K562 (cell line): ENCODE measurements around the gene BZW2. TPM values are rescaled to one million over a fixed set of nuclear protein-coding genes. Genes with fewer than 3 reads are reported as not detected.
A peak's percentile ranks its signal among the peaks of the same experiment; 100 is the strongest.

ENCODE experiments used
- ATAC-seq: fragments of 200-7000 bp; cut with Tn5 transposase; 3 replicates; pipeline ENCODE4 v1.9.1; 2020; ENCODE audit warnings: moderate library complexity
- Bru-seq: library from RNA; stranded (reverse); fragments of 400-500 nt; gene quantifications from one replicate; lab custom pipeline; 2021; lab: Mats Ljungman, UMichigan
- BruChase-seq, 2 experiments: library from RNA; stranded (reverse); fragments of 400-500 nt; gene quantifications; one replicate each; lab custom pipeline; 2021; lab: Mats Ljungman, UMichigan
- BruUV-seq: library from RNA; stranded (reverse); fragments of 400-500 nt; replicated peaks from 2 replicates; lab custom pipeline; 2021; lab: Mats Ljungman, UMichigan
- CTCF ChIA-PET: fragments of 300-600 bp; formaldehyde crosslinking; extraction: SDS; loops from one replicate; lab custom pipeline; 2021; ENCODE audit warnings: low intra/inter-chr PET ratio; lab: Yijun Ruan, JAX
- POLR2A ChIA-PET: fragments of 300-600, 350-650 bp; sonication (Branson Sonifier 250); formaldehyde crosslinking; extraction: SDS; loops from one replicate; lab custom pipeline; 2021; ENCODE audit warnings: antibody characterized with exemption, inconsistent platforms; lab: Yijun Ruan, JAX
- DNase-seq, 4 experiments: peaks; one replicate each; pipeline versions ENCODE4 v3.0.0 to v3.0.0-alpha.2; 2011 to 2018; ENCODE audit warnings: low spot score in 3 of 4, mixed read lengths in 3 of 4; ENCODE audit errors: extremely low read depth in 1 of 4
- FAIRE-seq: peaks from 2 replicates; lab custom pipeline; 2011; peaks lifted over from hg19 to GRCh38; lab: Jason Lieb, UNC
- H2AFZ ChIP-seq: 2 replicates; pipeline ENCODE4 v1.6.0; 2011; ENCODE audit warnings: low read depth, low read length, control low read depth, inconsistent platforms
- H3K27ac ChIP-seq: fragments of 200-600 bp; 3 replicates; pipeline ENCODE4 v1.8.0; 2011; ENCODE audit warnings: low read depth, mild to moderate bottlenecking, control low read depth, inconsistent platforms, low read length, moderate library complexity, mixed read lengths; ENCODE audit errors: extremely low read depth
- H3K27me3 ChIP-seq, 2 experiments: fragments of 300-600 bp in 1 of 2; 2 replicates in 1 of 2; 3 replicates in 1 of 2; pipeline versions ENCODE4 v1.6.0 to v1.8.0; 2011; ENCODE audit warnings: inconsistent platforms in 2 of 2, low read length in 2 of 2, mild to moderate bottlenecking in 1 of 2, mixed read lengths in 1 of 2, moderate library complexity in 1 of 2; ENCODE audit not compliant: control insufficient read depth in 2 of 2, insufficient read depth in 2 of 2
- H3K36me3 ChIP-seq: fragments of 300-600 bp; 3 replicates; pipeline ENCODE4 v1.8.0; 2011; ENCODE audit warnings: mild to moderate bottlenecking, low read length, inconsistent platforms; ENCODE audit not compliant: control insufficient read depth, insufficient read depth
- H3K4me1 ChIP-seq, 2 experiments: fragments of 200-600 bp in 1 of 2; replicated peaks in 1 of 2; 2 replicates in 1 of 2; 3 replicates in 1 of 2; pipeline versions ENCODE4 v1.5.1 to v1.8.0; 2011; ENCODE audit warnings: inconsistent platforms in 2 of 2, low read length in 2 of 2, mild to moderate bottlenecking in 1 of 2, mixed read lengths in 1 of 2, moderate library complexity in 1 of 2; ENCODE audit not compliant: control insufficient read depth in 2 of 2, insufficient read depth in 2 of 2
- H3K4me2 ChIP-seq: 2 replicates; pipeline ENCODE4 v1.6.1; 2011; ENCODE audit warnings: low read length, control low read depth, inconsistent platforms, mixed read lengths; ENCODE audit not compliant: insufficient read depth
- H3K4me3 ChIP-seq: fragments of 200-600 bp; sonication (generic), shearing (Covaris generic); 2 replicates; pipeline ENCODE4 v1.5.1; 2016; ENCODE audit warnings: control low read depth, inconsistent platforms
- H3K79me2 ChIP-seq: fragments of 200-600 bp; 3 replicates; pipeline ENCODE4 v1.8.0; 2011; ENCODE audit warnings: low read length, inconsistent platforms; ENCODE audit not compliant: control insufficient read depth, insufficient read depth
- H3K9ac ChIP-seq, 2 experiments: 2 replicates each; pipeline versions ENCODE4 v1.6.0 to v1.6.1; 2011; ENCODE audit warnings: low read depth in 2 of 2, low read length in 2 of 2, control low read depth in 1 of 2, inconsistent platforms in 1 of 2, mild to moderate bottlenecking in 1 of 2, mixed read lengths in 1 of 2; ENCODE audit not compliant: insufficient read depth in 1 of 2
- H3K9me1 ChIP-seq: one replicate; pipeline ENCODE4 v1.6.0; 2011; ENCODE audit warnings: inconsistent platforms, mild to moderate bottlenecking, low read length, moderate library complexity; ENCODE audit not compliant: control insufficient read depth, insufficient read depth
- H3K9me3 ChIP-seq: replicated peaks from 2 replicates; pipeline ENCODE4 v1.5.1; 2011; ENCODE audit warnings: low read depth, low read length, inconsistent platforms; ENCODE audit not compliant: control insufficient read depth, insufficient read depth
- H4K20me1 ChIP-seq: replicated peaks from 2 replicates; pipeline ENCODE4 v1.6.1; 2011; ENCODE audit warnings: low read length, inconsistent platforms, mixed read lengths; ENCODE audit not compliant: control insufficient read depth, insufficient read depth
- ATF1 ChIP-seq, 2 experiments: fragments of 450-650 bp in 1 of 2; IDR thresholded peaks; 2 replicates each; pipeline ENCODE4 v1.6.1; 2016; ENCODE audit warnings: missing compliant biosample characterization in 1 of 2, missing genetic modification characterization in 1 of 2
- CXXC5 ChIP-seq: fragments of 250-450 bp; sonication (Bioruptor Pico); IDR thresholded peaks from 2 replicates; pipeline ENCODE4 v1.8.0; 2022; ENCODE audit warnings: inconsistent platforms, mild to moderate bottlenecking, moderate library complexity
- HDAC6 ChIP-seq: IDR thresholded peaks from 2 replicates; pipeline ENCODE4 v1.6.1; 2012; ENCODE audit warnings: low read depth, mild to moderate bottlenecking, control low read depth, inconsistent platforms, low read length, moderate library complexity
- MECOM ChIP-seq: fragments of 250-450 bp; sonication (Bioruptor Pico); IDR thresholded peaks from 2 replicates; pipeline ENCODE4 v1.8.0; 2022; ENCODE audit warnings: inconsistent platforms
- NRF1 ChIP-seq, 2 experiments: fragments of 450-650 bp; IDR thresholded peaks in 1 of 2; conservative IDR thresholded peaks in 1 of 2; 2 replicates each; pipeline ENCODE4 v1.6.1; 2014; ENCODE audit warnings: mild to moderate bottlenecking in 2 of 2
- POLR2A ChIP-seq: fragments of 450-650 bp; conservative IDR thresholded peaks from 2 replicates; pipeline ENCODE4 v1.6.1; 2016
- PTRF ChIP-seq: fragments of 450-650 bp; IDR thresholded peaks from 2 replicates; pipeline ENCODE4 v1.6.1; 2016; ENCODE audit warnings: mild to moderate bottlenecking, missing genetic modification characterization, missing compliant biosample characterization
- RBM34 ChIP-seq: fragments of 200-400 bp; formaldehyde crosslinking; IDR thresholded peaks from 2 replicates; pipeline ENCODE4 v1.6.1; 2018; ENCODE audit warnings: low read length, borderline replicate concordance; ENCODE audit not compliant: insufficient read depth
- RUNX1 ChIP-seq: sonication (generic); IDR thresholded peaks from 2 replicates; pipeline ENCODE4 v1.6.1; 2016; ENCODE audit warnings: antibody characterized with exemption, low read depth
- SREBF2 ChIP-seq: sonication (generic); formaldehyde crosslinking; IDR thresholded peaks from 2 replicates; pipeline ENCODE4 v1.4.0; 2020; ENCODE audit warnings: mild to moderate bottlenecking, missing genetic modification reagents
- ZNF224 ChIP-seq: sonication (generic); formaldehyde crosslinking; IDR thresholded peaks from 2 replicates; pipeline ENCODE4 v1.8.0; 2022; ENCODE audit warnings: mild to moderate bottlenecking, missing genetic modification reagents
- ZNF395 ChIP-seq: fragments of 200-800 bp; sonication (Bioruptor generic); IDR thresholded peaks from 2 replicates; pipeline ENCODE4 v1.6.1; 2017; ENCODE audit warnings: missing genetic modification characterization, missing compliant biosample characterization
- ZNF57 ChIP-seq: fragments of 450-650 bp; formaldehyde crosslinking; IDR thresholded peaks from 2 replicates; pipeline ENCODE4 v1.4.0; 2020; ENCODE audit warnings: mild to moderate bottlenecking, moderate library complexity
- ZNF764 ChIP-seq: fragments of 250-450 bp; sonication (Bioruptor Pico); IDR thresholded peaks from 2 replicates; pipeline ENCODE4 v1.4.0; 2020; ENCODE audit warnings: low read depth, mild to moderate bottlenecking, moderate library complexity
- ZNF778 ChIP-seq: fragments of 450-650 bp; formaldehyde crosslinking; IDR thresholded peaks from 2 replicates; pipeline ENCODE4 v1.4.0; 2020; ENCODE audit warnings: mild to moderate bottlenecking, moderate library complexity
- WGBS: fragments of 100-300 bp; shearing (Covaris generic); methylation state at CpG from one replicate; pipeline ENCODE4 v1.1.6; 2016; ENCODE audit warnings: low coverage, mixed read lengths; ENCODE audit not compliant: insufficient coverage; ENCODE audit errors: missing lambda C conversion rate; 5-methylcytosine and 5-hydroxymethylcytosine counted together
- in situ Hi-C: fragments of 300-500 bp; cut with MboI; formaldehyde crosslinking; loops from 4 replicates; pipeline ENCODE4 v1.15.0; 2018; ENCODE audit warnings: inconsistent platforms, mixed read lengths
- intact Hi-C: fragments of 100-400 bp; cut with micrococcal nuclease; formaldehyde crosslinking; loops from 2 replicates; pipeline ENCODE4 v1.14.2; 2022
- long read RNA-seq, 3 experiments: library from polyadenylated mRNA in 2 of 3; library from RNA in 1 of 3; unstranded in 2 of 3; stranded (forward) in 1 of 3; transcript quantifications; one replicate each; pipeline ENCODE4 v2.0.0, GENCODE V29; 2019 to 2022
- polyA minus RNA-seq, 3 experiments: library from RNA; depleted of rRNA, polyadenylated mRNA; stranded (reverse); fragments of >200 nt; gene quantifications; 2 replicates each; pipeline ENCODE4 v1.2.3, GENCODE V29; 2011
- polyA plus RNA-seq, 8 experiments: library from polyadenylated mRNA; depleted of rRNA in 4 of 8; stranded (reverse) in 5 of 8; unstranded in 3 of 8; fragments of >200 nt; fragmentation: Nextera tagmentation in 2 of 8; fragmentation: Illumina TruSeq in 1 of 8; extraction: Ambion mirVana in 2 of 8; extraction: Trizol in 1 of 8; gene quantifications; 2 replicates each; pipeline versions ENCODE4 v1.2.1 to v1.2.3, GENCODE V29; 2011 to 2014; ENCODE audit warnings: inconsistent platforms in 1 of 8, missing spikeins in 1 of 8
- total RNA-seq, 7 experiments: library from RNA; depleted of rRNA in 6 of 7; stranded (reverse); fragments of >200 nt in 6 of 7; fragmentation: Illumina TruSeq in 2 of 7; extraction: Trizol in 2 of 7; gene quantifications; 2 replicates each; pipeline versions ENCODE4 v1.2.1 to v1.2.3, GENCODE V29; 2011 to 2021; ENCODE audit warnings: low replicate concordance in 1 of 7

The BZW2 gene
- 46.8 and 66.2 TPM in 2 replicates for total RNA-seq (2011; cell fraction: chromatin; rRNA removed; ENCODE audit: low replicate concordance)
- total RNA-seq (2011; cell fraction: nucleolus; rRNA removed) = 32.0 and 35.4 TPM in 2 replicates
- total RNA-seq (2011; cell fraction: nucleoplasm; rRNA removed) = 50.6 and 71.3 TPM in 2 replicates
- total RNA-seq (2014; rRNA removed) (133 and 168 TPM in 2 replicates), total RNA-seq (2014; rRNA removed; fragmentation: Illumina TruSeq; extraction: Trizol) (188 and 204 TPM in 2 replicates), total RNA-seq (2015; rRNA removed; fragmentation: Illumina TruSeq; extraction: Trizol) (163 and 167 TPM in 2 replicates), total RNA-seq (2021) (146 and 159 TPM in 2 replicates), polyA plus RNA-seq (2011; rRNA removed) (140 and 155 TPM in 2 replicates), polyA plus RNA-seq (2014; fragmentation: Illumina TruSeq; extraction: Trizol) (222 and 244 TPM in 2 replicates), polyA plus RNA-seq (2014; fragmentation: Nextera tagmentation; extraction: Ambion mirVana) (100 to 1,000 TPM; 251 to 316 TPM), polyA plus RNA-seq (2014; rRNA removed) (137 and 173 TPM in 2 replicates), polyA minus RNA-seq (2011; rRNA and poly(A)+ RNA removed) (77.1 and 82.6 TPM in 2 replicates), Bru-seq, nascent RNA (percentile 96 among the genes with signal in this experiment), BruChase-seq, experiment 1, labeled RNA remaining after a 2-hour chase (percentile 93 among the genes with signal in this experiment), BruChase-seq, experiment 2, labeled RNA remaining after a 6-hour chase (percentile 90 among the genes with signal in this experiment)
- polyA plus RNA-seq (2011; cell fraction: cytosol; rRNA removed) = 65.1 and 82.4 TPM in 2 replicates
- polyA plus RNA-seq (2011; cell fraction: nucleus; rRNA removed) = 52.4 and 74.8 TPM in 2 replicates
- polyA plus RNA-seq (2012) = 130 and 147 TPM in 2 replicates
- 80.0 and 90.3 TPM in 2 replicates for polyA minus RNA-seq (2011; cell fraction: cytosol; rRNA and poly(A)+ RNA removed)
- polyA minus RNA-seq (2011; cell fraction: nucleus; rRNA and poly(A)+ RNA removed) = 16.7 and 29.4 TPM in 2 replicates
- long read RNA-seq, experiment 1, transcript BZW2-207 (12 exons, 1,862 nt) = minor isoform, 85 of 507 reads
- long read RNA-seq, experiment 1, transcript BZW2-201 (12 exons, 1,860 nt) = major isoform, 242 of 507 reads
- long read RNA-seq, experiment 1, partial matches to known transcripts = 144 of 507 reads
- long read RNA-seq, experiment 1, other reads (novel, unspliced or antisense) = 25 of 507 reads
- long read RNA-seq, experiment 2, transcript BZW2-207 (12 exons, 1,862 nt) = minor isoform, 51 of 227 reads
- long read RNA-seq, experiment 2, transcript BZW2-201 (12 exons, 1,860 nt) = major isoform, 102 of 227 reads
- long read RNA-seq, experiment 2, partial matches to known transcripts = 50 of 227 reads
- long read RNA-seq, experiment 2, other reads (novel, unspliced or antisense) = 20 of 227 reads
- long read RNA-seq, experiment 3, transcript BZW2-207 (12 exons, 1,862 nt) = minor isoform, 67 of 312 reads
- long read RNA-seq, experiment 3, transcript BZW2-201 (12 exons, 1,860 nt) = major isoform, 215 of 312 reads
- long read RNA-seq, experiment 3, partial matches to known transcripts = 15 of 312 reads
- long read RNA-seq, experiment 3, other reads (novel, unspliced or antisense) = 11 of 312 reads

- H3K27me3 ChIP-seq = no peaks in the 10 kb centered on the region
- peak within 1 kb of the TSS; percentile 93 for H2AFZ ChIP-seq
- peak within 1 kb of the TSS; percentile 85 to 98 for H3K9ac ChIP-seq
- peak; percentile 96 for FAIRE-seq
- H3K9me1 ChIP-seq = no peaks in the 10 kb centered on the region
- no peaks in the 10 kb centered on the region for H3K9me3 ChIP-seq
- peaks cover 19% of the 10 kb centered on the region for H4K20me1 ChIP-seq
- DNase-seq = peak; percentile 92 to 96 (median 94)
- WGBS = 0% methylated on average over 44 of the region's 73 CpGs
- intact Hi-C loops (loop anchor here (2.0 to 5.0 kb wide), 5 partner anchors 13 to 385 kb away; partner anchors contain the start of genes CRPPA and TSPAN13), in situ Hi-C loops (no loop called here)
- H3K79me2 ChIP-seq = peaks cover 96% of the 10 kb centered on the region
- peak within 1 kb of the TSS; percentile 88 for H3K4me2 ChIP-seq
- no TSS peak for BruUV-seq
- peaks cover 8 to 36% of the 10 kb centered on the region in 2 experiments; a peak in 4 of 5 replicates for H3K4me1 ChIP-seq
- peaks cover 59% of the 10 kb centered on the region for H3K36me3 ChIP-seq
- peak within 1 kb of the TSS; percentile 96 for H3K27ac ChIP-seq
- POLR2A ChIA-PET = interaction anchor here (0.6 to 5.0 kb wide), 17 partner anchors 11 to 641 kb away, joined by 3 to 64 read pairs (median 3); partner anchors contain the start of genes CRPPA and SOSTDC1
- peak; percentile 89 for ATAC-seq
- CTCF ChIA-PET = no interaction called here
- peak within 1 kb of the TSS; percentile 90 for H3K4me3 ChIP-seq
- no peak for TF ChIP-seq ATF1 (CRISPR knock-in tag; IDR thresholded peaks at IDR 0.05)
- 0 out of 2 replicates have a peak, but pooled peaks have one; percentile 62 for TF ChIP-seq ATF1 (tag; IDR thresholded peaks at IDR 0.05)
- TF ChIP-seq RUNX1 = no peak
- peak; percentile 99 for TF ChIP-seq POLR2A
- TF ChIP-seq ZNF57 = no peak
- TF ChIP-seq RBM34 = no peak
- no peak for TF ChIP-seq HDAC6
- peak; percentile 63 for TF ChIP-seq CXXC5
- no peak for TF ChIP-seq ZNF764
- no peak for TF ChIP-seq ZNF224 (CRISPR knock-in tag)
- TF ChIP-seq NRF1 (conservative IDR thresholded peaks at IDR 0.05 in 1 of 2, IDR thresholded peaks at IDR 0.05 in 1 of 2) = peak; percentile 75 to 79
- no peak for TF ChIP-seq ZNF778 (CRISPR knock-in tag)
- no peak; the same call in 1 of the 2 replicates for TF ChIP-seq ZNF395 (CRISPR knock-in tag)
- TF ChIP-seq MECOM (CRISPR knock-in tag) = no peak
- no peak for TF ChIP-seq PTRF (tag)
- no peak for TF ChIP-seq SREBF2
Measured at GRCh38 chr7:16645593-16646471, at the start of gene BZW2, which contains the start of gene ANKMY2. Gene BZW2, plus strand, starts transcription at chr7:16646181. Its CDS starts 19,263 bp downstream, at chr7:16665444. Gene ANKMY2, minus strand, starts transcription at chr7:16645754. Its CDS starts 181 bp downstream, at chr7:16645573.
